A549 (cell line): ENCODE results near the gene UBE2A. TPM values are rescaled to one million over a fixed set of nuclear protein-coding genes. Genes with fewer than 3 reads are reported as not detected.
A peak's percentile ranks its signal among the peaks of the same experiment; 100 is the strongest.

ENCODE experiments used
- ATAC-seq, 2 experiments: fragments of 200-7000 bp in 1 of 2; fragments of >200 bp in 1 of 2; cut with Nextera tagmentation in 1 of 2; cut with Tn5 transposase in 1 of 2; 3 replicates each; pipeline versions ENCODE4 v1.8.0 to v1.9.1; 2018 to 2020; ENCODE audit warnings: mild to moderate bottlenecking in 1 of 2, moderate library complexity in 1 of 2
- CTCF ChIA-PET: fragments of 300-600 bp; sonication (Branson Sonifier 250); formaldehyde crosslinking; extraction: SDS; loops from one replicate; lab custom pipeline; 2021; ENCODE audit warnings: antibody characterized with exemption, inconsistent platforms; lab: Yijun Ruan, JAX
- POLR2A ChIA-PET: fragments of 350-600 bp; formaldehyde crosslinking; extraction: SDS; loops from one replicate; lab custom pipeline; 2021; ENCODE audit warnings: antibody characterized with exemption, inconsistent platforms; lab: Yijun Ruan, JAX
- DNase-seq, 2 experiments: peaks; one replicate each; pipeline versions ENCODE4 v3.0.0 to v3.0.0-alpha.2; 2011 to 2016; ENCODE audit warnings: low read depth in 1 of 2, low spot score in 1 of 2
- FAIRE-seq: peaks from 2 replicates; lab custom pipeline; 2011; peaks lifted over from hg19 to GRCh38; lab: Jason Lieb, UNC
- H3K27ac ChIP-seq, 2 experiments: fragments of >200 bp; sonication (Bioruptor Twin); formaldehyde crosslinking; 3 replicates each; pipeline ENCODE4 v1.5.1; 2016 to 2017
- H3K4me1 ChIP-seq: fragments of >200 bp; sonication (Bioruptor Twin); formaldehyde crosslinking; 3 replicates; pipeline ENCODE4 v1.6.1; 2016
- H3K4me2 ChIP-seq: fragments of >200 bp; sonication (Bioruptor Twin); formaldehyde crosslinking; 3 replicates; pipeline ENCODE4 v1.6.1; 2016
- H3K4me3 ChIP-seq: fragments of >200 bp; sonication (Bioruptor Twin); formaldehyde crosslinking; 3 replicates; pipeline ENCODE4 v1.5.1; 2016
- H3K9me3 ChIP-seq: fragments of >200 bp; sonication (Bioruptor Twin); formaldehyde crosslinking; 3 replicates; pipeline ENCODE4 v1.6.1; 2016
- BCL3 ChIP-seq: fragments of >200 bp; sonication (Bioruptor Twin); formaldehyde crosslinking; IDR thresholded peaks from 3 replicates; pipeline ENCODE4 v1.6.1; 2016
- CHD2 ChIP-seq: fragments of 150-350 bp; IDR thresholded peaks from 2 replicates; pipeline ENCODE4 v1.6.1; 2014; ENCODE audit warnings: low read length; ENCODE audit not compliant: partially characterized antibody
- EHF ChIP-seq: fragments of 250-450 bp; sonication (Bioruptor Pico); IDR thresholded peaks from 2 replicates; pipeline ENCODE4 v1.5.0; 2020; ENCODE audit warnings: mild to moderate bottlenecking
- EHMT2 ChIP-seq: fragments of 200-600 bp; sonication (generic); IDR thresholded peaks from 2 replicates; pipeline ENCODE4 v1.6.1; 2016; ENCODE audit warnings: antibody characterized with exemption, low read depth, mild to moderate bottlenecking, moderate library complexity
- EP300 ChIP-seq, 2 experiments: fragments of >200 bp; sonication (Bioruptor Twin); formaldehyde crosslinking; IDR thresholded peaks; 2 replicates in 1 of 2; 3 replicates in 1 of 2; pipeline ENCODE4 v1.6.1; 2016 to 2017
- FOSB ChIP-seq: fragments of 250-450 bp; sonication (Bioruptor Pico); IDR thresholded peaks from 2 replicates; pipeline ENCODE4 v1.5.0; 2020; ENCODE audit warnings: mild to moderate bottlenecking, moderate library complexity
- GATA3 ChIP-seq: IDR thresholded peaks from 2 replicates; pipeline ENCODE4 v1.6.1; 2012; ENCODE audit warnings: borderline replicate concordance
- HOXA7 ChIP-seq: fragments of 250-450 bp; sonication (Bioruptor Pico); IDR thresholded peaks from 2 replicates; pipeline ENCODE4 v1.5.0; 2020; ENCODE audit warnings: mild to moderate bottlenecking, moderate library complexity
- HOXB13 ChIP-seq: fragments of 250-450 bp; sonication (Bioruptor Pico); IDR thresholded peaks from 2 replicates; pipeline ENCODE4 v1.5.0; 2020; ENCODE audit warnings: low read depth, mild to moderate bottlenecking, moderate library complexity
- HOXB5 ChIP-seq: fragments of 250-450 bp; sonication (Bioruptor Pico); IDR thresholded peaks from 2 replicates; pipeline ENCODE4 v1.5.0; 2020; ENCODE audit warnings: mild to moderate bottlenecking, moderate library complexity
- KDM5A ChIP-seq: fragments of 200-600 bp; sonication (generic); IDR thresholded peaks from 2 replicates; pipeline ENCODE4 v1.6.1; 2016; ENCODE audit warnings: antibody characterized with exemption, mild to moderate bottlenecking
- MAX ChIP-seq: IDR thresholded peaks from 2 replicates; pipeline ENCODE4 v1.6.1; 2012
- MYC ChIP-seq: IDR thresholded peaks from 2 replicates; pipeline ENCODE4 v1.6.1; 2012; ENCODE audit warnings: mild to moderate bottlenecking, inconsistent platforms, low read length, improper control_type of control experiment, borderline replicate concordance
- NFE2L2 ChIP-seq: fragments of 150-350 bp; conservative IDR thresholded peaks from 2 replicates; pipeline ENCODE4 v1.6.1; 2014; ENCODE audit warnings: low read length
- PHF8 ChIP-seq: fragments of 200-600 bp; sonication (generic); IDR thresholded peaks from 2 replicates; pipeline ENCODE4 v1.6.1; 2016; ENCODE audit warnings: low read depth, mild to moderate bottlenecking, antibody characterized with exemption, moderate library complexity, borderline replicate concordance
- POLR2A ChIP-seq: IDR thresholded peaks from 2 replicates; pipeline ENCODE4 v1.6.1; 2012; ENCODE audit warnings: mild to moderate bottlenecking, low read length
- POLR2AphosphoS2 ChIP-seq: conservative IDR thresholded peaks from 2 replicates; pipeline ENCODE4 v1.6.1; 2012; ENCODE audit warnings: low read length, improper control_type of control experiment, inconsistent platforms
- RARB ChIP-seq: fragments of 250-450 bp; sonication (Bioruptor Pico); IDR thresholded peaks from 2 replicates; pipeline ENCODE4 v1.8.0; 2021; ENCODE audit warnings: mild to moderate bottlenecking, moderate library complexity
- SREBF2 ChIP-seq: fragments of 450-650 bp; IDR thresholded peaks from 2 replicates; pipeline ENCODE4 v1.6.1; 2014; ENCODE audit warnings: mild to moderate bottlenecking, moderate library complexity
- ZC3H11A ChIP-seq: fragments of 450-650 bp; IDR thresholded peaks from 2 replicates; pipeline ENCODE4 v1.6.1; 2014; ENCODE audit warnings: antibody characterized with exemption, mild to moderate bottlenecking
- ZFP36 ChIP-seq: fragments of 450-650 bp; IDR thresholded peaks from 2 replicates; pipeline ENCODE4 v1.6.1; 2014; ENCODE audit warnings: borderline replicate concordance; ENCODE audit not compliant: partially characterized antibody
- WGBS: methylation state at CpG from one replicate; pipeline ENCODE4 v1.1.6; 2017; ENCODE audit errors: missing lambda C conversion rate; 5-methylcytosine and 5-hydroxymethylcytosine counted together
- polyA plus RNA-seq, 4 experiments: library from polyadenylated mRNA; depleted of rRNA in 3 of 4; stranded (reverse); fragments of >200 nt; fragmentation: RNase III in 1 of 4; extraction: RNeasy Plus Mini Kit Qiagen cat#74134 plus additional on column Dnase treatment in 1 of 4; gene quantifications; 2 replicates in 3 of 4; 3 replicates in 1 of 4; pipeline ENCODE4 v1.2.3, GENCODE V29; 2011 to 2017
- TF ChIP-seq, protein P1 (sequence below): IDR thresholded peaks from 2 replicates; pipeline ENCODE4 v1.6.1; 2012; ENCODE audit warnings: low read depth, borderline replicate concordance
- TF ChIP-seq, protein P2 (sequence below): fragments of 200-600 bp; sonication (generic); IDR thresholded peaks from 2 replicates; pipeline ENCODE4 v1.6.1; 2016; ENCODE audit warnings: antibody characterized with exemption, mild to moderate bottlenecking, moderate library complexity

UBE2A gene
- polyA plus RNA-seq, 2 of the 4 experiments (the other 2 are of a cell fraction), result 109 to 131 TPM

GRCh38 chrX:119604766-119605463 is 30.6 kb downstream of the UBE2A start:
- FAIRE-seq (no peak), DNase-seq (no peak), ATAC-seq (no peak)
- Histone ChIP-seq H3K4me3 (peak overlapping the region; percentile 95), H3K9me3 (no peaks in the 10 kb centered on the region), H3K4me1 (peaks cover 7% of the 10 kb centered on the region; the same call in 2 of the 3 replicates), H3K4me2 (peak overlapping the region; percentile 81), H3K27ac (peak overlapping the region; percentile 95 to 99; a peak in 5 of 6 replicates)
- no peak for TF ChIP-seq FOSB (CRISPR knock-in tag)
- TF ChIP-seq PHF8, result no peak
- no peak for TF ChIP-seq HOXA7 (CRISPR knock-in tag)
- no peak for TF ChIP-seq NFE2L2
- TF ChIP-seq KDM5A, result no peak
- TF ChIP-seq HOXB5 (CRISPR knock-in tag), result no peak
- CTCF ChIA-PET, result interaction anchor here (1.4 kb wide), 1 partner anchor 21 kb away, joined by 4 read pairs; no protein-coding TSS in a partner anchor
- POLR2A ChIA-PET, result interaction anchor here (1.4 to 2.3 kb wide), 3 partner anchors 31 to 137 kb away, joined by 4 to 17 read pairs (median 4); partner anchors contain the start of genes SLC25A5, STEEP1 and UBE2A
- WGBS, result 29% methylated on average over 17 of the region's 17 CpGs

GRCh38 chrX:119605464-119606279 is 31.3 kb downstream of the UBE2A start:
- ATAC-seq, result peak; percentile 69 to 75
- Histone ChIP-seq H3K4me1 (peaks cover 7% of the 10 kb centered on the region; the same call in 2 of the 3 replicates), H3K27ac (peak overlapping the region; percentile 95 to 99), H3K4me3 (peak overlapping the region; percentile 95), H3K9me3 (no peaks in the 10 kb centered on the region), H3K4me2 (peak overlapping the region; percentile 81)
- POLR2A ChIA-PET, result interaction anchor here (0.5 to 2.3 kb wide), 7 partner anchors 20 to 186 kb away, joined by 3 to 17 read pairs (median 4); partner anchors contain the start of genes RPL39, SLC25A5, STEEP1 and UBE2A
- WGBS, result 0% methylated on average over 8 of the region's 68 CpGs
- peak; percentile 5 to 28 for DNase-seq
- CTCF ChIA-PET, result interaction anchor here (1.1 to 1.4 kb wide), 4 partner anchors 22 to 123 kb away, joined by 3 to 5 read pairs (median 4); no protein-coding TSS in a partner anchor
- TF ChIP-seq SREBF2 (no peak), ZFP36 (no peak), EHF (no peak), GATA3 (no peak), POLR2A (0 out of 2 replicates have a peak, but pooled peaks have one; percentile 7), EP300 (IDR thresholded peaks at IDR 0.05) (no peak), EHMT2 (no peak)
- no peak for FAIRE-seq

GRCh38 chrX:119606280-119607017 is 32.1 kb downstream of the UBE2A start, which contains the start of gene NKRF:
Gene NKRF (minus strand): TSS chrX:119606424.
- DNase-seq, result peak; percentile 83 to 94
- POLR2A ChIA-PET, result interaction anchor here (0.6 to 2.3 kb wide), 5 partner anchors 32 to 185 kb away, joined by 3 to 17 read pairs (median 4); partner anchors contain the start of genes RPL39, SLC25A5, STEEP1 and UBE2A
- CTCF ChIA-PET, result interaction anchor here (1.1 to 1.4 kb wide), 4 partner anchors 23 to 124 kb away, joined by 3 to 5 read pairs (median 4); no protein-coding TSS in a partner anchor
- Histone ChIP-seq H3K27ac (peak within 1 kb of the TSS; percentile 95 to 99), H3K4me3 (peak within 1 kb of the TSS; percentile 95), H3K9me3 (no peaks in the 10 kb centered on the region), H3K4me1 (peaks cover 7% of the 10 kb centered on the region; the same call in 2 of the 3 replicates), H3K4me2 (peak within 1 kb of the TSS; percentile 81)
- 8% methylated on average over 33 of the region's 46 CpGs for WGBS
- peak; percentile 67 for FAIRE-seq
- peak; percentile 87 to 92 for ATAC-seq
- no peak for TF ChIP-seq ZFP36
- 0 out of 3 replicates have a peak, but pooled peaks have one; percentile 51 for TF ChIP-seq BCL3
- no peak for TF ChIP-seq HOXB13 (CRISPR knock-in tag)
- no peak for TF ChIP-seq ZC3H11A
- peak; percentile 82 for TF ChIP-seq POLR2A
- TF ChIP-seq EP300 (IDR thresholded peaks at IDR 0.05), result no peak
- no peak for TF ChIP-seq POLR2AphosphoS2
- peak; percentile 94 for TF ChIP-seq CHD2
- TF ChIP-seq, protein P1, sequence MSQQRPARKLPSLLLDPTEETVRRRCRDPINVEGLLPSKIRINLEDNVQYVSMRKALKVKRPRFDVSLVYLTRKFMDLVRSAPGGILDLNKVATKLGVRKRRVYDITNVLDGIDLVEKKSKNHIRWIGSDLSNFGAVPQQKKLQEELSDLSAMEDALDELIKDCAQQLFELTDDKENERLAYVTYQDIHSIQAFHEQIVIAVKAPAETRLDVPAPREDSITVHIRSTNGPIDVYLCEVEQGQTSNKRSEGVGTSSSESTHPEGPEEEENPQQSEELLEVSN, result peak; percentile 93
- TF ChIP-seq EHF, result no peak
- TF ChIP-seq MAX, result peak; percentile 88
- TF ChIP-seq, protein P2, sequence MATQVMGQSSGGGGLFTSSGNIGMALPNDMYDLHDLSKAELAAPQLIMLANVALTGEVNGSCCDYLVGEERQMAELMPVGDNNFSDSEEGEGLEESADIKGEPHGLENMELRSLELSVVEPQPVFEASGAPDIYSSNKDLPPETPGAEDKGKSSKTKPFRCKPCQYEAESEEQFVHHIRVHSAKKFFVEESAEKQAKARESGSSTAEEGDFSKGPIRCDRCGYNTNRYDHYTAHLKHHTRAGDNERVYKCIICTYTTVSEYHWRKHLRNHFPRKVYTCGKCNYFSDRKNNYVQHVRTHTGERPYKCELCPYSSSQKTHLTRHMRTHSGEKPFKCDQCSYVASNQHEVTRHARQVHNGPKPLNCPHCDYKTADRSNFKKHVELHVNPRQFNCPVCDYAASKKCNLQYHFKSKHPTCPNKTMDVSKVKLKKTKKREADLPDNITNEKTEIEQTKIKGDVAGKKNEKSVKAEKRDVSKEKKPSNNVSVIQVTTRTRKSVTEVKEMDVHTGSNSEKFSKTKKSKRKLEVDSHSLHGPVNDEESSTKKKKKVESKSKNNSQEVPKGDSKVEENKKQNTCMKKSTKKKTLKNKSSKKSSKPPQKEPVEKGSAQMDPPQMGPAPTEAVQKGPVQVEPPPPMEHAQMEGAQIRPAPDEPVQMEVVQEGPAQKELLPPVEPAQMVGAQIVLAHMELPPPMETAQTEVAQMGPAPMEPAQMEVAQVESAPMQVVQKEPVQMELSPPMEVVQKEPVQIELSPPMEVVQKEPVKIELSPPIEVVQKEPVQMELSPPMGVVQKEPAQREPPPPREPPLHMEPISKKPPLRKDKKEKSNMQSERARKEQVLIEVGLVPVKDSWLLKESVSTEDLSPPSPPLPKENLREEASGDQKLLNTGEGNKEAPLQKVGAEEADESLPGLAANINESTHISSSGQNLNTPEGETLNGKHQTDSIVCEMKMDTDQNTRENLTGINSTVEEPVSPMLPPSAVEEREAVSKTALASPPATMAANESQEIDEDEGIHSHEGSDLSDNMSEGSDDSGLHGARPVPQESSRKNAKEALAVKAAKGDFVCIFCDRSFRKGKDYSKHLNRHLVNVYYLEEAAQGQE, result peak; percentile 92
- no peak for TF ChIP-seq RARB (CRISPR knock-in tag)
- TF ChIP-seq MYC, result peak; percentile 73; the same call in 1 of the 2 replicates
